ENCODE measurements around the gene UGT1A9.

DNA sequence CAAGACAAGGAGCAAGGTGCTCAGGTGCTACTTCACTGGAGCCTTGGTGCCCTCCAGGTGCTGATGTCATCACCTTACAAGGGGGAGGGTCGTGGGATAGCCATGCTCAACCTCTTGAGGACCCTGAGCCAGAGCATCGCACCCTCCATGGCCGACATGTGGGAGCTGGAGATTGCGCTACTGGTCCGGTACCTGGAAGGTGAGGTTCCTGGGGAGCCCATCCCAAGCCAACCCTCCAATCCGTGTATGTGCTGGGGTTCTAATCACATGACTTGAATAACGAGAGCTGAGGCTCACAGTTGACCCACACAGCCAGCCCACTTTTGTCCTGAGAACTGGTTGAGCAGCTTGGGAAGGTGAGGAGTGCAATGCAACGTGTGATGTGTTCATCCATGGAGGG is 132.3 kb downstream of the UGT1A9 start:
- TF ChIP-seq, protein P1, sequence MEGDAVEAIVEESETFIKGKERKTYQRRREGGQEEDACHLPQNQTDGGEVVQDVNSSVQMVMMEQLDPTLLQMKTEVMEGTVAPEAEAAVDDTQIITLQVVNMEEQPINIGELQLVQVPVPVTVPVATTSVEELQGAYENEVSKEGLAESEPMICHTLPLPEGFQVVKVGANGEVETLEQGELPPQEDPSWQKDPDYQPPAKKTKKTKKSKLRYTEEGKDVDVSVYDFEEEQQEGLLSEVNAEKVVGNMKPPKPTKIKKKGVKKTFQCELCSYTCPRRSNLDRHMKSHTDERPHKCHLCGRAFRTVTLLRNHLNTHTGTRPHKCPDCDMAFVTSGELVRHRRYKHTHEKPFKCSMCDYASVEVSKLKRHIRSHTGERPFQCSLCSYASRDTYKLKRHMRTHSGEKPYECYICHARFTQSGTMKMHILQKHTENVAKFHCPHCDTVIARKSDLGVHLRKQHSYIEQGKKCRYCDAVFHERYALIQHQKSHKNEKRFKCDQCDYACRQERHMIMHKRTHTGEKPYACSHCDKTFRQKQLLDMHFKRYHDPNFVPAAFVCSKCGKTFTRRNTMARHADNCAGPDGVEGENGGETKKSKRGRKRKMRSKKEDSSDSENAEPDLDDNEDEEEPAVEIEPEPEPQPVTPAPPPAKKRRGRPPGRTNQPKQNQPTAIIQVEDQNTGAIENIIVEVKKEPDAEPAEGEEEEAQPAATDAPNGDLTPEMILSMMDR (IDR thresholded peaks at IDR 0.05; ENCODE audit: insufficient read depth, low read length), result no peak
- TF ChIP-seq POLR2AphosphoS5 (IDR thresholded peaks at IDR 0.05; ENCODE audit: low read depth) (no peak), GABPA (IDR thresholded peaks at IDR 0.05; ENCODE audit: low read depth) (no peak)
- TF ChIP-seq, protein P2, sequence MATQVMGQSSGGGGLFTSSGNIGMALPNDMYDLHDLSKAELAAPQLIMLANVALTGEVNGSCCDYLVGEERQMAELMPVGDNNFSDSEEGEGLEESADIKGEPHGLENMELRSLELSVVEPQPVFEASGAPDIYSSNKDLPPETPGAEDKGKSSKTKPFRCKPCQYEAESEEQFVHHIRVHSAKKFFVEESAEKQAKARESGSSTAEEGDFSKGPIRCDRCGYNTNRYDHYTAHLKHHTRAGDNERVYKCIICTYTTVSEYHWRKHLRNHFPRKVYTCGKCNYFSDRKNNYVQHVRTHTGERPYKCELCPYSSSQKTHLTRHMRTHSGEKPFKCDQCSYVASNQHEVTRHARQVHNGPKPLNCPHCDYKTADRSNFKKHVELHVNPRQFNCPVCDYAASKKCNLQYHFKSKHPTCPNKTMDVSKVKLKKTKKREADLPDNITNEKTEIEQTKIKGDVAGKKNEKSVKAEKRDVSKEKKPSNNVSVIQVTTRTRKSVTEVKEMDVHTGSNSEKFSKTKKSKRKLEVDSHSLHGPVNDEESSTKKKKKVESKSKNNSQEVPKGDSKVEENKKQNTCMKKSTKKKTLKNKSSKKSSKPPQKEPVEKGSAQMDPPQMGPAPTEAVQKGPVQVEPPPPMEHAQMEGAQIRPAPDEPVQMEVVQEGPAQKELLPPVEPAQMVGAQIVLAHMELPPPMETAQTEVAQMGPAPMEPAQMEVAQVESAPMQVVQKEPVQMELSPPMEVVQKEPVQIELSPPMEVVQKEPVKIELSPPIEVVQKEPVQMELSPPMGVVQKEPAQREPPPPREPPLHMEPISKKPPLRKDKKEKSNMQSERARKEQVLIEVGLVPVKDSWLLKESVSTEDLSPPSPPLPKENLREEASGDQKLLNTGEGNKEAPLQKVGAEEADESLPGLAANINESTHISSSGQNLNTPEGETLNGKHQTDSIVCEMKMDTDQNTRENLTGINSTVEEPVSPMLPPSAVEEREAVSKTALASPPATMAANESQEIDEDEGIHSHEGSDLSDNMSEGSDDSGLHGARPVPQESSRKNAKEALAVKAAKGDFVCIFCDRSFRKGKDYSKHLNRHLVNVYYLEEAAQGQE (IDR thresholded peaks at IDR 0.05; ENCODE audit: insufficient replicate concordance, low read depth), result no peak
